ENCODE measurements around the gene PAGE4.

The PAGE4 gene

DNA sequence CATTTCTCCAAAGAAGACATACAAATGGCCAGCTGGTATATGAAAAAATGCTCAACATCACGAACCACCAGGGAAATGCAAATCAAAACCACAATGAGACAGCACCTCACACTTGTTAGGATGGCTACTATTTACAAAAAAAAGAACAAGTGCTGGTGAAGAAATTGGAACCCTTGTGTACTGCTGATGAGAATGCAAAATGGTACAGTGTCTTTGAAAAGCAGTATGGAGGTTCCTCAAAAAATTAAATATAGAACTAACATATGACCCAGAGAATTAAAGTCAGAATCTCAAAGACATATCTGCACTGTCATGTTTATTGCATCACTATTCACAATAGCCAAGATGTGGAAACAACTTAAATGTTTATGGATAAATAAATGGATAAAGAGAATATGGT is 20.9 kb downstream of the PAGE4 start:
- TF ChIP-seq POLR2A (IDR thresholded peaks at IDR 0.05; ENCODE audit: low read depth, low read length) = no peak
- FAIRE-seq (no peak), DNase-seq (ENCODE audit: insufficient read length, low spot score) (no peak)

DNA sequence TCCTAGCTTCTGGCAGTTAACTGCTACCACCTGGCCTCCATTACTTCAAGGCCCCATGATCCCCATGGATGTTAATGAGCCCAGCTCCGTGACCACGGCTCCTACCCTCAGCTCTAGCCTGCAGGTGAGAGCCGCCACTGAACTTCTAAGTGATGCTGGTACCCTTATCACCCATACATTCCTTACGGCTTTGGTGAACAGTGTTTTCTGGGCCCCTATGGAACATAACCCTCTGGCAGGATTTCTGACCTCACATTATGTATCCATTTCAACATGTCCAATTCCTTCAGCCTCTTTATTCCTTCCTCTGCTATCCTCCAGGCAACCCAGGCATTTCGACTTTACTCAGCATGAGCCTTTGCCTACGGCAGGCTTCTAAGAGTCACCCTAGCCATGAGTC is 24.6 kb downstream of the PAGE4 start:
- FAIRE-seq (no peak), DNase-seq (ENCODE audit: insufficient read length, low spot score) (no peak)
- TF ChIP-seq POLR2A (IDR thresholded peaks at IDR 0.05; ENCODE audit: low read depth, low read length) = no peak

DNA sequence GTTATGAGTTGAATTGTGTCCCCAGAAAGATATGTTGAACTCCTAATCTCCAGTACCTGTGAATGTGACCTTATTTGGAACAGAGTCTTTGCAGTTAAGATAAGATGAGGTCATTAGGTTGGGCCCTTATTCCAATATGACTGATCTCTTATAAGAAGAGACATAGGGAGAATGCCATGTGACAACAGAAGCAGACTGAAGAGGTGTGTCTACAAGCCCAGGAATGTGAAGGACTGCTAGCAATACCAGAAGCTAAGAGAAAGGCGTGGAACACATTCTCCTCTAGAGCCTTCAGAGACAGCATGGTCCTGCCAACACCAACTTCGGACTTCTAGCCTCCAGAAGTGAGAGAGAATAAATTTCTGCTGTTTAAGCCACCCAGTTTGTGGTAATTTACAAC is 27.7 kb downstream of the PAGE4 start:
- no peak for TF ChIP-seq POLR2A (IDR thresholded peaks at IDR 0.05; ENCODE audit: low read depth, low read length)
- DNase-seq (ENCODE audit: insufficient read length, low spot score) (no peak), FAIRE-seq (no peak)

DNA sequence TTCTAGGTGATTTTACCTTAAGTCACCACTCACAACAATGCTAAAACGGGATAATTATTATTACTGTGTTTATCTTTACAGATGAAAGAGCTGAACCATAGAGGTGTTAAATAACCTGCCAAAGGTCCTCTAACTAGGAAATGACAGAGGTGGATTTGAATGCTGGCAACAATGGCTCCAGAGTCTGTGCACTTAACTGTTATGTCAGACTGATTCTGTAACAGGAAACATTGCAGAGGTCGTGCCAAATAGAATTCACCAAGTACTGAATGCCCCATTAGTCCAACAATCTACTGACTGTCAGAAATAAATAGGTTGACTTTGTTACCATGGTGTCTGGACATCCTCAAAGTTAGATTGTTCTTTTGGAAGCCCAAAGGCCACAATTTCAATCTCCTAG is 29.2 kb downstream of the PAGE4 start:
- DNase-seq (ENCODE audit: insufficient read length, low spot score) (no peak), FAIRE-seq (no peak)
- no peak for TF ChIP-seq POLR2A (IDR thresholded peaks at IDR 0.05; ENCODE audit: low read depth, low read length)

DNA sequence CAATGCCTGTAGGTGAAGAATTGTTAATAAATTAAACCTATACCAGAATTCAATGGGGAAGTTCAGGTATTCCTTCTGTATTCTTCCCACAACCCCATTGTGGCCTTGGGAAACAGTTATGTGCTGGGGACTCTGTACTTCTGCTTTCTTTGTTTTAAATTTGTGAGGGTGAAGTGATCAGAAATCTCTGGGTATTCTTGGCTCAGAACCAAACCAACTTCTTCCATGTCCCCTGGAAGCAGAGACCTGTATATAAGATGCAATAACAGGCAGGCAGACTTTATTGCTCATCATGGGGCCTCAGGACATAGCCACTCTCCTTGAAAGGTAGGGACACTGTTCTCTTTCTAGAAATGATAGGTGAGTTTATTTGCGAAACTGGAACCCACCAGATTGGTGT is 30.4 kb downstream of the PAGE4 start:
- FAIRE-seq = no peak
- DNase-seq (ENCODE audit: insufficient read length, low spot score) = no peak
- TF ChIP-seq POLR2A (IDR thresholded peaks at IDR 0.05; ENCODE audit: low read depth, low read length) = no peak

DNA sequence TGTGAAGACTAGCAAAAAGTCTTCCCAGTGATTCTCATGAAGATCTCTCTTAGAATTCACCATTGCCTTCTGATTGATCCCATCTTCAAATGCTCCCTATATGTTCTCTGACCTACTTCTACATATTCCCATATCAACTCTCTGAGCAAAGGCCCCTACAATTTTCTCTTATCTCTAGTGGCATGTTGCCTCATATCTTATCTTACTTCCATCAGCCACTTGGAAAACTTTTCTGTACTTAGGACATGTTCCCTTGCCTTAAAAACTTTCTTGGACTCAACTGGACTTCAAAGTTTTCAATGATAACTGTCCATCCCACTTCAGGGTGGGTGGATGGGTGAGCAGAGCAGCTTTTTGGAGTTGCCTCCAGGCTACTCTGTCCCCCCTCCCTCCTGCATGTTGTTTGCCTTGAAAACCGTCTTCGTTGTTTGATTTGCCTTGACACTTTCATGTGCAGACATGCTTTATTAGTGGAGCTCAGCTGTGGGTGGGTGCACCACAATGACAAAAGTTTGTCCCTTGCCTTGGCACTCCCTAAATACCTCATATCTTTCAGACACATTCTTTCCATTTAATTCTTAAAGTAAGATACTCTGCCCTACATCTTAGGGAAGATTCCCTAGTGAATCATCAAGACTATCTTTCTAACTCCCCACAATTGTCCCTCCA is 31.9 kb downstream of the PAGE4 start:
- no peak for FAIRE-seq
- DNase-seq (ENCODE audit: insufficient read length, low spot score) = no peak
- no peak for TF ChIP-seq POLR2A (IDR thresholded peaks at IDR 0.05; ENCODE audit: low read depth, low read length)

DNA sequence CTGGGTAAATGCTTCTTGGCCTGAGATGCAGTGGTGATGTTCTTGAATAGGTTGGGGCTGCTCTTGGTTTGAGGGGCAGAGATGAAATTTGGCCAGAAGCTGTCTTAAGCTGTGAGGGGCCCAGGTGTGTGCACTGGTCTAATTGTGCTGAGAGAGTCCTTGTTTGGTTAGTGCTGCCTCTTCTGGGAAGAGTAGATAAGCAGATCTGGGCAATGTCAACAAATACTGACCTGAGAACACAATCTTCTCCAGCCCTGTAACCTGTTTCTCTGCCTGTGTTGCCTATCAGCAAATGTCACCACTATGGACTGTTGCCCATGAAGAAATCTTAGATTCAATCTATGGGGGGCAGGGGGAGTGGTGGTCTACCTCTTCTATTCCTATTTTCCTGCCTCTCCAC is 33.0 kb downstream of the PAGE4 start:
- TF ChIP-seq POLR2A (IDR thresholded peaks at IDR 0.05; ENCODE audit: low read depth, low read length) = no peak
- DNase-seq (ENCODE audit: insufficient read length, low spot score) (no peak), FAIRE-seq (no peak)

DNA sequence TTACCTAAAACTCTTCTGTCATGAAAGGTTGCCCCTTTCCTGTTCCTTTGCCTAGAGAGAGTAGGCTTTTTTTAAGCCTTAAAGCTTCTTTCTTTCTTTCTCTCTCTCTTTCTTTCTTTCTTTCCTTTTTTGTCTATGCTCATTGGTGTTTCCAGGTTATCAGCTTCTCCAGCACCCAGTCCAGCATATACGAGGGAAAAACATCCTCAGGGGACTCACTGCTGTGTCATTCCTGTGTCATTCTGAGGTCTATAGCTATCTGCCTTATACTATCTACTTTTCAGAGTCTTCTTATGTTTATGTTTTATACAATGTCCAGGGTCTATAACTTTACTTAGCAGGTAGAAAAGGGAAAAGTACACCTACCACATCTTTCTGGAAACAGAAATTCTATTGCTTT is 39.6 kb downstream of the PAGE4 start:
- no peak for TF ChIP-seq POLR2A (IDR thresholded peaks at IDR 0.05; ENCODE audit: low read depth, low read length)
- FAIRE-seq (no peak), DNase-seq (ENCODE audit: insufficient read length, low spot score) (no peak)

DNA sequence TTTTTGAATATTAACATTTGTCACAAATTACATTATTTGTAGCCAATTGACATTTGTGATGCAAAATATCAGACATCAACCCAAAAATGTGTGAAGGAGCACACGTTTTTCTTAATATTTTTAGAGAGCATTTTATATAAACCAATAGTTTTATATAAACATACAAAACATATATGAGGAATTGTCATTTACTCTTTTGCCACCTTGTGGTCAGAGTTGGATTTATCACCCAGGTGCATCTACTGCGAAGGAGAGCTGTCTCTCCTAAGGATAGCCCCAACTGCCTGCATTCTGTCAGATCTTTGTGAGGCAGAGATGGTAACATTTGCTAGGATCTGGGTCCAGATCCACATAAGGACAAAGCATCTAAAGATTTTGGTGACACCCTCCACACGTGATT is 47.6 kb downstream of the PAGE4 start:
- FAIRE-seq = no peak
- DNase-seq (ENCODE audit: insufficient read length, low spot score) = peak; percentile 4
- TF ChIP-seq POLR2A (IDR thresholded peaks at IDR 0.05; ENCODE audit: low read depth, low read length) = no peak

DNA sequence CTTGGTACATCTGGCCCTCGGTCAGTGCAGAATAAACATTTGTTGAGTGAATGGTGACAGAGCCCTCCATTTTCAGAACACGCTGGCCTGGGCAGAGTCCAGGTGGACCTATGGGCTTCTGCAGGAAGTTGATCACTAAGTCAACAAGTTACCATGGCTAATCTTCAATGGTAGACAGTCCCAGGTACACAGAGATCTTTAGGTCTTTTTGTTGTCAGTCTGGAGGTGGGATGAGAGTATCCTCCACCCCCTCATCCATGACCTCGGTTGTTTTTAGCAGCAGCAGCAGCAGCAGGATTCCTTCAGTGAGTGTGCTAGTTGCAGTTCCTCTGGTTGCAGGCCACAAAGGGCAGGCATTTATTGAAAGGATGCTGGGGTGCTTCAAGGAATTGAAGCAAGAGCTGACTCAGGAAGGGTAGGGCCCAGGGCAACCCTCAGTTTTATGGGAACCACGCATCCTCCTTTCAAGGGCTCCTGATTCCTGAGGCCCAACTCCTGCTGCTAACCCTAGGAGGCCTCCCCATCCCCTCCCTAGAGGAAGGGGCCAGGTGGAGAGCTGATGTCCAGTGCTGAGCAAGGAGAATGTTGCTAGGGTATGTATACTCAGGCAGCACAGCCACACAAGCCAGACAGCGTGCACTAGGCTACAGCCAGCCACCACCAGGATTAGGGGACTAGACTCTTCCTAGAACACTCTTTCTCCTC is 48.4 kb downstream of the PAGE4 start:
- TF ChIP-seq POLR2A (IDR thresholded peaks at IDR 0.05; ENCODE audit: low read depth, low read length) = no peak
- DNase-seq (ENCODE audit: insufficient read length, low spot score) = no peak
- FAIRE-seq = no peak

DNA sequence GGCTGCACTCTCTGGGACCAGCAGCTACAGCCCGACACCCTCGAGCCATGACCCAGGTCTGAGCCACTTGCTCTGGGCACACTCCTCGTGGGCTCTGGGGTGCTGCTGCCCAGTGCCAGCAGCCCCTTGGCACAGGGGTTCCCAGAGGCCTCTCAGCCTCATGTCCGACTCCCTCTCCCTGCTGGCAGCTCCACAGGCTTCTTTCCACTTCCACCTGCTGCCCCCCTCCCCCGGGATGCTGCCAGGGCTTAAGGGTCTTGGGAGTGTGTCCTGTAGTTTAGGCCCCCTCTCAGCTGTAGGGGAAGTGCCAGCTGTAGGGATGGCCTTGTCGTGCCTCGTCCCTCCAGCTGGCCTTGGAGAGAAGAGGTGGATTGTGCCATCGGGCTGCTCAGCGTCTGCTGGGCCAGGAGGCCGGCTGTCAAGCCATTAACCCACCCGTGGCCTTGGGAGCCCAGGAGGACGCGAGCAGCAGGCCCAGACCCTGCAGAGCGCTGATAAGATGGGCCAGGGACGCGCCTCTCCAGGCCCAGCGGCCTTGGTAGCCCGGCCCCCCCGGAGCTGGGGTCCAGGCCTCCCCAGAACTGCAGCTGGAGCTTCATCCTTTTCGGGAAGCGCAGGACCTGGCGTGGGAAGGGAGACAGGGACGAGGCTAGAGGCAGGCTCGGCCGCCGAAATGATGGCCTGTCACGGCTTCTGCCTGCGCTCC is 49.2 kb downstream of the PAGE4 start:
- FAIRE-seq = no peak
- no peak for TF ChIP-seq POLR2A (IDR thresholded peaks at IDR 0.05; ENCODE audit: low read depth, low read length)
- DNase-seq (ENCODE audit: insufficient read length, low spot score) = no peak

DNA sequence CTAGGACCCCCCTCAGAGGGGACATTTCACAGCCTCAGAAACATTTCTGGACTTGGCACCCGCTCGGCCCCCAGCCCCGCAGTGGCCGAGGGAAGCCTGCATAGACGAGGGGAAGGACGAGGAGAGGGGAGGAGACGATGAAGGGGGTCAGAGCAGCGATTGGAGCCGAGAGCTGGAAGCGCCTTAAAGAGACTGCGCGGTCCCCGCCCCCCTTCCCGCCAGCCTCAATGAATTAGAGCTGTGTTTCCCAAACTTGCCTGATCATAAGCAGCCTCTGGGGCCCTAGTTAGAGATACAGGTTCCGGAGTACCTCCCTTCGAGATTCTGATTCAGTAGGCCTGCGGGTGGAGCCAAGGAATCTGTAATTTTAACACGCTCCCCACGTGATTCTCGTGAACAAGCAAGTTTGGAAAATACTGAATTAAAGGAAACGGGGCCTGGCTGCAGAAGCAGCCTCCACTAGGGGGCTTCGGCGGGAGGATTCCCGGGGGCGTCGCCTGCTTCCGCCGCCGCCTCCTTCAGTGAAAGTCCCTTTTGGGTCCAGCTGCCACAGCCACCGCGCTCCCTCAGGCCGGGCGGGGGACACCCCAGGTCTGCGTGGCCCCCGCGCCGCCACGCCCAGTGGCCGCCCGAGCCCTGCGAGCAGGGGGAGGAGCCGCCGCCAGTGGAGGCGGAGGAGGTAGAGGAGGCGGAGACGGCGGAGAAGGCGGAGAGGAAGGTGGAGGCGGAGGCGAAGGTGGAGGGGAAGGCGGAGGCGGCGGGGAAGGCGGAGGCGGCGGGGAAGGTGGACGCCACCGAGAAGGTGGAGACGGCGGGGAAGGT is 49.9 kb downstream of the PAGE4 start, which contains the start of gene USP27X:
Gene USP27X (plus strand): TSS at position 651 of the 822 bp plus-strand sequence. CDS start 824 bp downstream, outside the sequence.
- TF ChIP-seq POLR2A (IDR thresholded peaks at IDR 0.05; ENCODE audit: low read depth, low read length) = peak; percentile 35
- peak; percentile 30 for DNase-seq (ENCODE audit: insufficient read length, low spot score)
- FAIRE-seq = no peak

DNA sequence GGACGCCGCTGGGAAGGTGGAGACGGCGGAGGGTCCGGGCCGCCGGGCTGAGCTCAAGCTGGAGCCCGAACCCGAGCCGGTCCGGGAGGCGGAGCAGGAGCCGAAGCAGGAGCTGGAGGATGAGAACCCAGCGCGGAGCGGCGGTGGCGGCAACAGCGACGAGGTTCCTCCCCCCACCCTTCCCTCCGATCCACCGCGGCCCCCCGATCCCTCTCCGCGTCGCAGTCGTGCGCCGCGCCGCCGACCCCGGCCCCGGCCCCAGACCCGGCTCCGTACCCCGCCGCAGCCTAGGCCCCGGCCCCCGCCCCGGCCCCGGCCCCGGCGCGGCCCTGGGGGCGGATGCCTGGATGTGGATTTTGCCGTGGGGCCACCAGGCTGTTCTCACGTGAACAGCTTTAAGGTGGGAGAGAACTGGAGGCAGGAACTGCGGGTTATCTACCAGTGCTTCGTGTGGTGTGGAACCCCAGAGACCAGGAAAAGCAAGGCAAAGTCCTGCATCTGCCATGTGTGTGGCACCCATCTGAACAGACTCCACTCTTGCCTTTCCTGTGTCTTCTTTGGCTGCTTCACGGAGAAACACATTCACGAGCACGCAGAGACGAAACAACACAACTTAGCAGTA is 50.7 kb downstream of the PAGE4 start:
- no peak for TF ChIP-seq POLR2A (IDR thresholded peaks at IDR 0.05; ENCODE audit: low read depth, low read length)
- DNase-seq (ENCODE audit: insufficient read length, low spot score) (no peak), FAIRE-seq (no peak)

All from H54 (cell line).